ENCODE data around the gene POU2F2. TPM values are rescaled to one million over a fixed set of nuclear protein-coding genes. Genes with fewer than 3 reads are reported as not detected.

POU2F2 gene
- polyA plus RNA-seq, 1 of the 3 experiments (the other 2 are of a cell fraction): 0.49 TPM

GRCh38 chr19:42111811-42112210 lies 20.4 kb downstream of the POU2F2 start:
- Histone ChIP-seq H3F3A (replicated peaks; ENCODE audit: insufficient read depth) (peaks cover 47% of the 10 kb centered on the region), H3K27me3 (ENCODE audit: insufficient read depth) (no peaks in the 10 kb centered on the region), H3K4me2 (peak overlapping the region; percentile 43; the same call in 1 of the 2 replicates), H3K79me2 (ENCODE audit: insufficient read depth) (no peaks in the 10 kb centered on the region), H3K36me3 (replicated peaks in 1 of 2; ENCODE audit: control insufficient read depth in 1 of 2, insufficient read depth in 2 of 2, low read length in 1 of 2) (no peaks in the 10 kb centered on the region), H4K20me1 (ENCODE audit: insufficient read depth) (no peaks in the 10 kb centered on the region), H3K9me3 (no peaks in the 10 kb centered on the region), H3K4me1 (ENCODE audit: control insufficient read depth in 1 of 2, insufficient read depth in 2 of 2, low read depth in 1 of 2, low read length in 1 of 2) (peaks cover 2 to 42% of the 10 kb centered on the region in 2 experiments; a peak in 3 of 4 replicates), H3K9ac (0 out of 2 replicates have a peak overlapping the region, but pooled peaks have one; percentile 72), H3K27ac (ENCODE audit: low read depth in 2 of 2, low read length in 1 of 2) (peak overlapping the region in 1 of 2 experiments; percentile 98; a peak in 2 of 4 replicates), H3K9me2 (no peaks in the 10 kb centered on the region), H3K4me3 (ENCODE audit: low read depth in 2 of 2, low read length in 1 of 2) (no peak overlapping the region), H2AFZ (ENCODE audit: low read depth) (peak overlapping the region; percentile 38; the same call in 1 of the 2 replicates)
- WGBS (ENCODE audit: low lambda C conversion rate): 54% methylated on average over 3 of the region's 3 CpGs
- POLR2A ChIA-PET: no interaction called here
- TF ChIP-seq ELF1 (IDR thresholded peaks at IDR 0.05): no peak
- TF ChIP-seq SMC3 (IDR thresholded peaks at IDR 0.05; ENCODE audit: low read depth, low read length): no peak
- TF ChIP-seq, protein P1, sequence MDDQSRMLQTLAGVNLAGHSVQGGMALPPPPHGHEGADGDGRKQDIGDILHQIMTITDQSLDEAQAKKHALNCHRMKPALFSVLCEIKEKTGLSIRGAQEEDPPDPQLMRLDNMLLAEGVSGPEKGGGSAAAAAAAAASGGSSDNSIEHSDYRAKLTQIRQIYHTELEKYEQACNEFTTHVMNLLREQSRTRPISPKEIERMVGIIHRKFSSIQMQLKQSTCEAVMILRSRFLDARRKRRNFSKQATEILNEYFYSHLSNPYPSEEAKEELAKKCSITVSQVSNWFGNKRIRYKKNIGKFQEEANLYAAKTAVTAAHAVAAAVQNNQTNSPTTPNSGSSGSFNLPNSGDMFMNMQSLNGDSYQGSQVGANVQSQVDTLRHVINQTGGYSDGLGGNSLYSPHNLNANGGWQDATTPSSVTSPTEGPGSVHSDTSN (IDR thresholded peaks at IDR 0.05): no peak
- TF ChIP-seq MEF2A (IDR thresholded peaks at IDR 0.05; ENCODE audit: borderline replicate concordance, low read depth): no peak
- no peak for TF ChIP-seq JUND (IDR thresholded peaks at IDR 0.05)
- TF ChIP-seq, protein P2, sequence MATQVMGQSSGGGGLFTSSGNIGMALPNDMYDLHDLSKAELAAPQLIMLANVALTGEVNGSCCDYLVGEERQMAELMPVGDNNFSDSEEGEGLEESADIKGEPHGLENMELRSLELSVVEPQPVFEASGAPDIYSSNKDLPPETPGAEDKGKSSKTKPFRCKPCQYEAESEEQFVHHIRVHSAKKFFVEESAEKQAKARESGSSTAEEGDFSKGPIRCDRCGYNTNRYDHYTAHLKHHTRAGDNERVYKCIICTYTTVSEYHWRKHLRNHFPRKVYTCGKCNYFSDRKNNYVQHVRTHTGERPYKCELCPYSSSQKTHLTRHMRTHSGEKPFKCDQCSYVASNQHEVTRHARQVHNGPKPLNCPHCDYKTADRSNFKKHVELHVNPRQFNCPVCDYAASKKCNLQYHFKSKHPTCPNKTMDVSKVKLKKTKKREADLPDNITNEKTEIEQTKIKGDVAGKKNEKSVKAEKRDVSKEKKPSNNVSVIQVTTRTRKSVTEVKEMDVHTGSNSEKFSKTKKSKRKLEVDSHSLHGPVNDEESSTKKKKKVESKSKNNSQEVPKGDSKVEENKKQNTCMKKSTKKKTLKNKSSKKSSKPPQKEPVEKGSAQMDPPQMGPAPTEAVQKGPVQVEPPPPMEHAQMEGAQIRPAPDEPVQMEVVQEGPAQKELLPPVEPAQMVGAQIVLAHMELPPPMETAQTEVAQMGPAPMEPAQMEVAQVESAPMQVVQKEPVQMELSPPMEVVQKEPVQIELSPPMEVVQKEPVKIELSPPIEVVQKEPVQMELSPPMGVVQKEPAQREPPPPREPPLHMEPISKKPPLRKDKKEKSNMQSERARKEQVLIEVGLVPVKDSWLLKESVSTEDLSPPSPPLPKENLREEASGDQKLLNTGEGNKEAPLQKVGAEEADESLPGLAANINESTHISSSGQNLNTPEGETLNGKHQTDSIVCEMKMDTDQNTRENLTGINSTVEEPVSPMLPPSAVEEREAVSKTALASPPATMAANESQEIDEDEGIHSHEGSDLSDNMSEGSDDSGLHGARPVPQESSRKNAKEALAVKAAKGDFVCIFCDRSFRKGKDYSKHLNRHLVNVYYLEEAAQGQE (IDR thresholded peaks at IDR 0.05; ENCODE audit: low read depth, low read length): no peak
- TF ChIP-seq FOXJ3 (CRISPR knock-in tag; IDR thresholded peaks at IDR 0.05): no peak
- no peak for TF ChIP-seq MAX (IDR thresholded peaks at IDR 0.05; ENCODE audit: low read depth)
- TF ChIP-seq MXI1 (IDR thresholded peaks at IDR 0.05; ENCODE audit: low read depth, low read length): no peak
- TF ChIP-seq RXRA (IDR thresholded peaks at IDR 0.05; ENCODE audit: borderline replicate concordance, low read depth): no peak
- no peak for TF ChIP-seq NFIC (IDR thresholded peaks at IDR 0.05; ENCODE audit: borderline replicate concordance)
- no peak for TF ChIP-seq TEAD4 (IDR thresholded peaks at IDR 0.05; ENCODE audit: borderline replicate concordance, insufficient read depth)
- TF ChIP-seq YY1 (IDR thresholded peaks at IDR 0.05; ENCODE audit: low read depth): no peak
- TF ChIP-seq POLR2AphosphoS5 (IDR thresholded peaks at IDR 0.05; ENCODE audit: low read depth, low read length): no peak
- no peak for TF ChIP-seq ZBTB33 (IDR thresholded peaks at IDR 0.05; ENCODE audit: borderline replicate concordance, low read depth)
- no peak for TF ChIP-seq EZH2phosphoT487 (IDR thresholded peaks at IDR 0.05; ENCODE audit: borderline replicate concordance, low read depth)
- TF ChIP-seq SIN3A (IDR thresholded peaks at IDR 0.05; ENCODE audit: borderline replicate concordance, low read depth, low read length): no peak
- CTCF ChIA-PET: interaction anchor here (0.9 to 7.3 kb wide), 6 partner anchors 9 to 108 kb away, joined by 3 to 116 read pairs (median 10); partner anchors contain the start of genes POU2F2 and ZNF526
- no peak for DNase-seq

All from SK-N-SH (cell line).